ENCODE measurements around the gene RALGPS1.

GRCh38 chr9:127162864-127163365 is 248.3 kb downstream of the RALGPS1 start:
- no peak for TF ChIP-seq HDGF (IDR thresholded peaks at IDR 0.05; ENCODE audit: borderline replicate concordance)
- TF ChIP-seq FOXK2 (IDR thresholded peaks at IDR 0.05) = no peak
- TF ChIP-seq L3MBTL2 (conservative IDR thresholded peaks at IDR 0.05) = no peak
- TF ChIP-seq NFRKB (IDR thresholded peaks at IDR 0.05) = no peak
- no peak for TF ChIP-seq SP1 (IDR thresholded peaks at IDR 0.05)
- no peak for TF ChIP-seq SUZ12 (IDR thresholded peaks at IDR 0.05)
- TF ChIP-seq BHLHE40 (IDR thresholded peaks at IDR 0.05; ENCODE audit: borderline replicate concordance) = no peak
- no peak for TF ChIP-seq LEF1 (IDR thresholded peaks at IDR 0.05; ENCODE audit: borderline replicate concordance)

Measured in HEK293T (cell line).